HTR-8/SVneo (cell line): ENCODE data around the gene ATP2A3.
A peak's percentile ranks its signal among the peaks of the same experiment; 100 is the strongest.

ENCODE experiments used
- DNase-seq: peaks from one replicate; pipeline ENCODE4 v3.0.0; 2011; ENCODE audit warnings: low spot score, mixed read lengths; ENCODE audit not compliant: insufficient read length
- FAIRE-seq: peaks from 2 replicates; lab custom pipeline; 2011; peaks lifted over from hg19 to GRCh38; lab: Jason Lieb, UNC

The ATP2A3 gene

GRCh38 chr17:3964203-3965117 is at the start of gene ATP2A3:
Gene ATP2A3 (minus strand): TSS chr17:3964437. CDS start chr17:3964291, 146 bp downstream.
- FAIRE-seq (no peak), DNase-seq (peak; percentile 60)

- FAIRE-seq, result no peak
These were observed 46.5 kb upstream of the ATP2A3 start for GRCh38 chr17:4010754-4011153.

GRCh38 chr17:4009186-4009785 is 45.0 kb upstream of the ATP2A3 start:
- DNase-seq (no peak), FAIRE-seq (peak; percentile 26)

More at GRCh38 chr17:4010754-4011153, 46.5 kb upstream of the ATP2A3 start:
- DNase-seq, result no peak

- FAIRE-seq (no peak), DNase-seq (no peak)
These were observed 44.4 kb upstream of the ATP2A3 start for GRCh38 chr17:4008441-4009185.

GRCh38 chr17:4008082-4008435 is 43.8 kb upstream of the ATP2A3 start:
- FAIRE-seq (no peak), DNase-seq (no peak)

GRCh38 chr17:4007346-4008081 is 43.3 kb upstream of the ATP2A3 start:
- FAIRE-seq, result no peak
- DNase-seq, result no peak

GRCh38 chr17:4006745-4007211 is 42.5 kb upstream of the ATP2A3 start:
- FAIRE-seq, result no peak
- no peak for DNase-seq

- DNase-seq (no peak), FAIRE-seq (no peak)
These were observed 41.9 kb upstream of the ATP2A3 start for GRCh38 chr17:4006165-4006589.

GRCh38 chr17:4005296-4006164 is 41.3 kb upstream of the ATP2A3 start:
- no peak for FAIRE-seq
- DNase-seq, result no peak

- FAIRE-seq (peak; percentile 48), DNase-seq (peak; percentile 56)
These were observed 40.5 kb upstream of the ATP2A3 start for GRCh38 chr17:4004517-4005295.

- FAIRE-seq, result no peak
- DNase-seq, result no peak
These were observed 39.5 kb upstream of the ATP2A3 start for GRCh38 chr17:4003501-4004421.

- no peak for DNase-seq
- FAIRE-seq, result no peak
These were observed 38.9 kb upstream of the ATP2A3 start for GRCh38 chr17:4003131-4003500.

- DNase-seq, result no peak
- no peak for FAIRE-seq
These were observed 36.9 kb upstream of the ATP2A3 start for GRCh38 chr17:4001048-4001590.

- DNase-seq (no peak), FAIRE-seq (no peak)
These were observed 34.2 kb upstream of the ATP2A3 start for GRCh38 chr17:3998436-3998835.

GRCh38 chr17:3995067-3995466 is 30.8 kb upstream of the ATP2A3 start:
- DNase-seq, result no peak
- no peak for FAIRE-seq

- no peak for FAIRE-seq
- no peak for DNase-seq
These were observed 30.0 kb upstream of the ATP2A3 start for GRCh38 chr17:3994221-3994576.

GRCh38 chr17:3993493-3994220 is 29.4 kb upstream of the ATP2A3 start:
- no peak for DNase-seq
- FAIRE-seq, result no peak
